Upper lobe of right lung (tissue), 1 donor: Measurements from ENCODE around the gene RTN4IP1. TPM values are rescaled to one million over a fixed set of nuclear protein-coding genes. Genes with fewer than 3 reads are reported as not detected.

ENCODE experiments used
- ATAC-seq: fragments of 200-7000 bp; cut with Tn5 transposase; one replicate; pipeline ENCODE4 v1.9.1; 2020; ENCODE audit warnings: mild to moderate bottlenecking, moderate library complexity
- DNase-seq: peaks from one replicate; pipeline ENCODE4 v3.0.0-alpha.2; 2020
- H3K27ac ChIP-seq: fragments of 200-600 bp; one replicate; pipeline ENCODE4 v1.8.0; 2022
- H3K27me3 ChIP-seq: fragments of 200-600 bp; one replicate; pipeline ENCODE4 v1.8.0; 2022; ENCODE audit warnings: mild to moderate bottlenecking
- H3K36me3 ChIP-seq: fragments of 200-600 bp; one replicate; pipeline ENCODE4 v1.8.0; 2022
- H3K4me1 ChIP-seq: fragments of 200-600 bp; one replicate; pipeline ENCODE4 v1.8.0; 2022
- H3K4me3 ChIP-seq: fragments of 200-600 bp; one replicate; pipeline ENCODE4 v1.8.0; 2022; ENCODE audit warnings: mild to moderate bottlenecking
- H3K9me3 ChIP-seq: fragments of 200-600 bp; one replicate; pipeline ENCODE4 v1.8.0; 2022
- intact Hi-C: fragments of 100-400 bp; cut with DNase I; formaldehyde crosslinking; loops from one replicate; pipeline ENCODE4 v1.11.0; 2022
- total RNA-seq: library from RNA; stranded (reverse); fragmentation: NEBNext Ultra II Directional; extraction: Animal tissue kit (Norgen Biotek cat#: 25700); gene quantifications from one replicate; pipeline ENCODE4 v1.2.1, GENCODE V29; 2021
- TF ChIP-seq, protein P1 (sequence below): fragments of 200-600 bp; IDR thresholded peaks from one replicate; pipeline ENCODE4 v1.8.0; 2022; ENCODE audit warnings: antibody characterized with exemption
- donor health status: DM: no; HTN: yes; CAD: no; lungs with severe emphysema.

RTN4IP1 gene
- total RNA-seq, 1 donor from 2014 or later, result 3.2 TPM

DNA sequence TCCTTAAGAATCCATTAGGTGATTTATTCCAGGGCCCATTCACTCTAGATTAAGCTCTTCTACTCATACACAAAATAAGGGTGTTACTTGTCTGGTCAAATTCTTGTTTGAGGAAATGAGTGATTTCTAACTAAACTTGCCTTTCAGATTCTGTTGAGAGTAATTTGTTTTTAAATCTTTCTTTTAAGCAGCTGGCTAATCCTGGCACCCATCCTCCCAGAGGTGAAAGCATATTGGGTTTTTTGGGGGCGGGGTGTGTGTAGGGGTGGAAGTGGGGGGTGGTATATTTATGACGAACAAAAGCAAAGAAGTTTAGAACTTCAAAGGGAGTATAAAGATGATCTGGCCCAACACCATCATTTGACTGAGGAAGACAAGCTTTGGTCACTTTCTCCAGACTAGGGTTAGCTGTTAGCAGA lies 94.7 kb downstream of the RTN4IP1 start:
- no peaks in the 10 kb centered on the region for H3K4me1 ChIP-seq
- DNase-seq (no peak), ATAC-seq (no peak)
- no peak overlapping the region for H3K4me3 ChIP-seq
- H3K27ac ChIP-seq, result no peak overlapping the region
- H3K36me3 ChIP-seq, result peaks cover 27% of the 10 kb centered on the region
- no peaks in the 10 kb centered on the region for H3K27me3 ChIP-seq
- no peaks in the 10 kb centered on the region for H3K9me3 ChIP-seq
- intact Hi-C loops, result no loop called here
- TF ChIP-seq, protein P1, sequence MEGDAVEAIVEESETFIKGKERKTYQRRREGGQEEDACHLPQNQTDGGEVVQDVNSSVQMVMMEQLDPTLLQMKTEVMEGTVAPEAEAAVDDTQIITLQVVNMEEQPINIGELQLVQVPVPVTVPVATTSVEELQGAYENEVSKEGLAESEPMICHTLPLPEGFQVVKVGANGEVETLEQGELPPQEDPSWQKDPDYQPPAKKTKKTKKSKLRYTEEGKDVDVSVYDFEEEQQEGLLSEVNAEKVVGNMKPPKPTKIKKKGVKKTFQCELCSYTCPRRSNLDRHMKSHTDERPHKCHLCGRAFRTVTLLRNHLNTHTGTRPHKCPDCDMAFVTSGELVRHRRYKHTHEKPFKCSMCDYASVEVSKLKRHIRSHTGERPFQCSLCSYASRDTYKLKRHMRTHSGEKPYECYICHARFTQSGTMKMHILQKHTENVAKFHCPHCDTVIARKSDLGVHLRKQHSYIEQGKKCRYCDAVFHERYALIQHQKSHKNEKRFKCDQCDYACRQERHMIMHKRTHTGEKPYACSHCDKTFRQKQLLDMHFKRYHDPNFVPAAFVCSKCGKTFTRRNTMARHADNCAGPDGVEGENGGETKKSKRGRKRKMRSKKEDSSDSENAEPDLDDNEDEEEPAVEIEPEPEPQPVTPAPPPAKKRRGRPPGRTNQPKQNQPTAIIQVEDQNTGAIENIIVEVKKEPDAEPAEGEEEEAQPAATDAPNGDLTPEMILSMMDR, result no peak

DNA sequence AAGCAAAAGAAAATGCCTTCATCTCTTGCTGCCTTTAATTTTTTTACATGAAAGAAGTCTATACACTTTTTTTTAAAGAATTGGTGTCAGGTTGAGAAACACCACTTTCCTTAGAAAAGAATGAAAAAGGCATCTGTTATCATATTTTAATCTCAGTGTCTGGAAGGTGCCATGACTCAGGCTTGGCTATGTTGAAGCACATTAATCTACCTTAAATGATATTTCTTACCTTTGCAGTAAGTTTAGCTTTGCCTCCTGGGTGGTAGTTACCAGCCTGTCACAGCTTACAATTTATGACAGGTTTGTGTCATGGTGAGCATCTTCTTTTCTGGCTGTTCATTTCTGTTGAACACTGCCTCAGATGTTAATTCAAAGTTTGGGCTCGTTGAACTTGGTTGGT lies 95.3 kb downstream of the RTN4IP1 start:
- Histone ChIP-seq H3K36me3 (peaks cover 32% of the 10 kb centered on the region), H3K27ac (no peak overlapping the region), H3K4me3 (no peak overlapping the region), H3K4me1 (no peaks in the 10 kb centered on the region), H3K27me3 (no peaks in the 10 kb centered on the region), H3K9me3 (no peaks in the 10 kb centered on the region)
- DNase-seq, result no peak
- ATAC-seq, result no peak
- TF ChIP-seq, protein P1, result no peak
- intact Hi-C loops, result no loop called here

DNA sequence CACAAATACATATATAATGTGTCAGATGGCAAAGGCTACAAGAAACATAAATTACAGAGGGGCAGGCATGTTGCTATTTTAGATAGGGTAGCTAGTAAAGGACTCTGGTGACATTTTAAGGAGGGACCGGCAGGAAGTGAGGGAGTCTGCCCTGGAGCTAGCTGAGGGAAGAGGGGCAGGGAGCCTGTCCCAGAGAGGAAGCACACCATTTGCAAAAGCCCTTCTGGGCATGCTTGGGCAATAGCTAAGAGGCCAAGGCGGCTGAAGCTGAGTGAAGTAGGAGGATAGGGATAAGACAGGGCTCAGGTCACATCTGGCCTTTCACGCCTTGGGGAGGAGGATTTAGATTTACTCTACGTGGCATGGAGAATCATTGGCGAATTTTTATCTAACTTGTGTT lies 96.2 kb downstream of the RTN4IP1 start:
- Histone ChIP-seq H3K4me3 (no peak overlapping the region), H3K36me3 (peaks cover 34% of the 10 kb centered on the region), H3K9me3 (no peaks in the 10 kb centered on the region), H3K27me3 (no peaks in the 10 kb centered on the region), H3K27ac (no peak overlapping the region), H3K4me1 (no peaks in the 10 kb centered on the region)
- intact Hi-C loops, result no loop called here
- no peak for DNase-seq
- TF ChIP-seq, protein P1, result no peak
- peak; percentile 78 for ATAC-seq

DNA sequence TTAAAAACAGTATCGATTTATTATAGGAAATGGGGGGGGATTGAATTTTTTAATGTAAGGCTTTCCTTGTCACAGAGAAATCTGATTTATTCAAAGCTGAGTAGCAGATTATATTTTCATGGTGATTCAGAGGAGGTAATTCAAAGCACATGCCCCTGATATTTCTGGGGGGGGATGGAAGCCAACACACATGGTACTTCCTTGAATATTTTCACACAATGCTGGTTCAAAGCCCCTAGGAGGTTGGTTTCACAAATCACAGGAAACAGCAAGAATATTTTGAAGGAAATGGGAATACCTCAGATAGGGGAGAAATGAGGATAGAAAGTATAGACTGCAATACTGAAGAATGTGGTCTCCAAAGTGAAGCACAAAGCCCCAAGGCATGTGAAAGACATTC lies 98.8 kb downstream of the RTN4IP1 start:
- peaks cover 43% of the 10 kb centered on the region for H3K36me3 ChIP-seq
- TF ChIP-seq, protein P1, result no peak
- DNase-seq (no peak), ATAC-seq (no peak)
- intact Hi-C loops, result no loop called here
- H3K27ac ChIP-seq, result no peak overlapping the region
- no peak overlapping the region for H3K4me3 ChIP-seq
- no peaks in the 10 kb centered on the region for H3K9me3 ChIP-seq
- peaks cover 7% of the 10 kb centered on the region for H3K4me1 ChIP-seq
- no peaks in the 10 kb centered on the region for H3K27me3 ChIP-seq

DNA sequence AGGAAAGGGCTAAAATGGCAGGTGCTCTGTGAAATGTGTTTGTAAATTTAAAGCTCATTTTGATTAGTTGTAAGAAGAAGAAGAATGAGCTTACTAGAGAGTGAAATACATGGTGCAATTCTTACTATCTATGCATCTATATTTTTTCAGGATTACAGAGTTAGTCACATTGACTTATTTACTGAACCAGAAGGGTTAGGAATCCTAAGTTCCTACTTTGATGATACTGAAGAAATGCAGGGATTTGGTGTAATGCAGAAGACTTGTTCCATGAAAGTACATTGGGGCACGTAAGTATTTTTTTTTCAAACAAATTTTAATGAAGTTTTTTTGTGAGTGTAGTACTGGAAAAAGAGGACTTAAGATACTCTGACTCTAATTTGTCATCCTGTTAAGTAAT lies 99.3 kb downstream of the RTN4IP1 start:
- Histone ChIP-seq H3K4me3 (no peak overlapping the region), H3K9me3 (no peaks in the 10 kb centered on the region), H3K27me3 (no peaks in the 10 kb centered on the region), H3K36me3 (peaks cover 39% of the 10 kb centered on the region), H3K27ac (no peak overlapping the region), H3K4me1 (peaks cover 8% of the 10 kb centered on the region)
- intact Hi-C loops, result no loop called here
- TF ChIP-seq, protein P1, result no peak
- no peak for ATAC-seq
- DNase-seq, result no peak

DNA sequence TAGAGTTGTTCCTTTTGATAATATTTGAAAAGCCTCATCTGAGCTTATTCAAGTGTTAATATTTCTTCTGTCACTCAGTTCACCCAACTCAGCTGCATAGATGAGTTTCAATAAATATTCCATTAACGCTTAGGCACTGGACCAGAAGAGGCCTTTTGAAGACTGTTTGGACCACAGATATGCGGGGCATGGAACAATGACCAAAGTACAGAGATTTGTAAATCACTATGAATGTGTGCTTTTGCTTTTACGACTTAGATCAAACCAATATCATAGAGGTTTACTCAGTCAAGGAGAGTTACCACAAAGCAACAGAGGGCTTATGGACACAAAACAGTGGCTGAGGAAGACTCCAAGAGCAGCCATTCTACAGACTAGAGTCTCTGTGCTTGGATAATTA lies 99.9 kb downstream of the RTN4IP1 start:
- Histone ChIP-seq H3K4me1 (peaks cover 10% of the 10 kb centered on the region), H3K4me3 (no peak overlapping the region), H3K27ac (no peak overlapping the region), H3K9me3 (no peaks in the 10 kb centered on the region), H3K27me3 (no peaks in the 10 kb centered on the region), H3K36me3 (peaks cover 35% of the 10 kb centered on the region)
- TF ChIP-seq, protein P1, result no peak
- DNase-seq, result no peak
- intact Hi-C loops, result no loop called here
- ATAC-seq, result no peak
